DOHH2 (cell line): ENCODE data around the gene CCDC85A.

ENCODE experiments used
- H3F3A ChIP-seq: fragments of 200-600 bp; sonication (generic), shearing (Covaris generic); 2 replicates; pipeline ENCODE4 v1.6.0; 2016; ENCODE audit warnings: antibody characterized with exemption, mild to moderate bottlenecking; ENCODE audit not compliant: control insufficient read depth, insufficient read depth
- H3K27ac ChIP-seq: fragments of 200-600 bp; sonication (generic); 2 replicates; pipeline ENCODE4 v1.5.1; 2014; ENCODE audit warnings: low read depth, mild to moderate bottlenecking, low read length, moderate library complexity
- H3K27me3 ChIP-seq: fragments of 200-600 bp; sonication (generic); 2 replicates; pipeline ENCODE4 v1.6.1; 2014; ENCODE audit warnings: mild to moderate bottlenecking, low read length, mixed read lengths; ENCODE audit not compliant: control insufficient read depth
- H3K36me3 ChIP-seq: fragments of 200-600 bp; sonication (generic); 2 replicates; pipeline ENCODE4 v1.6.1; 2014; ENCODE audit warnings: mild to moderate bottlenecking, low read length, moderate library complexity, mixed read lengths; ENCODE audit not compliant: control insufficient read depth
- H3K4me1 ChIP-seq: fragments of 200-600 bp; sonication (generic); 2 replicates; pipeline ENCODE4 v1.6.1; 2014; ENCODE audit warnings: mild to moderate bottlenecking, low read length, mixed read lengths; ENCODE audit not compliant: control insufficient read depth
- H3K4me2 ChIP-seq: fragments of 200-600 bp; sonication (generic); 2 replicates; pipeline ENCODE4 v1.6.0; 2014; ENCODE audit warnings: mild to moderate bottlenecking, low read length, moderate library complexity
- H3K4me3 ChIP-seq: fragments of 200-600 bp; sonication (generic); 2 replicates; pipeline ENCODE4 v1.5.1; 2014; ENCODE audit warnings: mild to moderate bottlenecking, low read length, mixed read lengths
- H3K79me2 ChIP-seq: fragments of 200-600 bp; sonication (generic); 2 replicates; pipeline ENCODE4 v1.6.1; 2014; ENCODE audit warnings: mild to moderate bottlenecking, low read length, mixed read lengths; ENCODE audit not compliant: control insufficient read depth
- H3K9me2 ChIP-seq: fragments of 200-600 bp; sonication (generic); replicated peaks from 2 replicates; pipeline ENCODE4 v1.6.1; 2014; ENCODE audit warnings: mild to moderate bottlenecking, low read length, mixed read lengths; ENCODE audit not compliant: control insufficient read depth
- H3K9me3 ChIP-seq: fragments of 200-600 bp; sonication (generic); 2 replicates; pipeline ENCODE4 v1.6.1; 2014; ENCODE audit warnings: antibody characterized with exemption, low read length, mixed read lengths; ENCODE audit not compliant: control insufficient read depth, insufficient read depth
- H4K20me1 ChIP-seq: fragments of 200-600 bp; sonication (generic); 2 replicates; pipeline ENCODE4 v1.6.0; 2014; ENCODE audit warnings: low read depth, mild to moderate bottlenecking, antibody characterized with exemption, low read length, moderate library complexity; ENCODE audit not compliant: control insufficient read depth, insufficient read depth
- CTCF ChIP-seq: fragments of 200-600 bp; sonication (generic); IDR thresholded peaks from one replicate; pipeline ENCODE4 v1.5.1; 2014; ENCODE audit warnings: antibody characterized with exemption, mild to moderate bottlenecking, low read depth, low read length; ENCODE audit not compliant: poor library complexity, severe bottlenecking
- EZH2phosphoT487 ChIP-seq: fragments of 200-600 bp; sonication (generic); IDR thresholded peaks from 2 replicates; pipeline ENCODE4 v1.6.1; 2017; ENCODE audit warnings: borderline replicate concordance, mild to moderate bottlenecking, antibody characterized with exemption, low read length, moderate library complexity, mixed read lengths

CCDC85A gene

GRCh38 chr2:56185582-56186046 is 1.8 kb downstream of the CCDC85A start:
- Histone ChIP-seq H3K27me3 (no peaks in the 10 kb centered on the region), H3K79me2 (peaks cover 12% of the 10 kb centered on the region), H3K9me3 (no peaks in the 10 kb centered on the region), H3K4me2 (peak overlapping the region; percentile 63), H3K4me1 (peaks cover 51% of the 10 kb centered on the region), H3K36me3 (no peaks in the 10 kb centered on the region), H3K27ac (no peak overlapping the region), H3K9me2 (no peaks in the 10 kb centered on the region), H3K4me3 (peak overlapping the region; percentile 73), H4K20me1 (no peaks in the 10 kb centered on the region), H3F3A (no peaks in the 10 kb centered on the region)
- TF ChIP-seq EZH2phosphoT487: no peak

DNA sequence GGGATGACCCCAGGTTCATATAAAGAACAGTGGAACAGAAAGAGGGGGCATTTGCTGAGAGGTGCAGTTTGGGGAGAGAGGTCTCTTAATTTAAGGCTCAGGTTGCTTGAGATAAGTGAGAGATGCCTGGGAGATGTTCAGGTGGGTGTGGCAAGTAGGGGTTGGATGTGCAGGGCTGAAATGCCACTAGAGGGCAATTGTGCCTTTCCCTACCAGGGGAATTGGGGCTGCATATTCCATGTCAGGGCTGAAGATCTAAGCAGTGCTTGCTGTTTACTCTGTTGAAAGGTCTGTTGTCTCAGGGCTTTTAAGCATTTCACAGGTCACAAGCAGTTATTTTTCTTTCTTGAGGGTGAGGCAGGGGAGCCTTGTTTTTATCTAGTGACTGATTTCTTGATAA is 7.8 kb downstream of the CCDC85A start:
- TF ChIP-seq CTCF (peak; percentile 39), EZH2phosphoT487 (no peak)
- no peak overlapping the region for H3K4me2 ChIP-seq
- peaks cover 3% of the 10 kb centered on the region; the same call in 1 of the 2 replicates for H3K79me2 ChIP-seq

DNA sequence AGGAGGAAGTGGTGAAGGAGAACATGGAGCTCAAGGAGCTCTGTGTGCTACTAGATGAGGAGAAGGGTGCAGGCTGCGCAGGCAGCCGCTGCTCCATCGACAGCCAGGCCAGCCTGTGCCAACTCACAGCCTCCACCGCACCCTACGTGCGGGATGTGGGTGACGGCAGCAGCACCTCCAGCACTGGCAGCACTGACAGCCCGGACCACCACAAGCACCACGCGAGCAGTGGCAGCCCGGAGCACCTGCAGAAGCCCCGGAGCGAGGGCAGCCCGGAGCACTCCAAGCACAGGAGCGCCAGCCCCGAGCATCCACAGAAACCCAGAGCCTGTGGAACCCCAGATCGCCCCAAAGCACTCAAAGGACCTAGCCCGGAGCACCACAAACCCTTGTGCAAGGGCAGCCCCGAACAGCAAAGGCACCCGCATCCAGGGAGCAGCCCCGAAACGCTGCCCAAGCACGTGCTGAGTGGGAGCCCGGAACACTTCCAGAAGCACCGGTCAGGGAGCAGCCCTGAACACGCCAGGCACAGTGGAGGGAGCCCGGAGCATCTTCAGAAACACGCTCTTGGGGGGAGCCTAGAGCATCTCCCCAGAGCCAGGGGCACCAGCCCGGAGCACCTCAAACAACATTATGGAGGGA is 9.0 kb downstream of the CCDC85A start:
- Histone ChIP-seq H3F3A (no peaks in the 10 kb centered on the region), H3K4me1 (peaks cover 20% of the 10 kb centered on the region), H3K27me3 (no peaks in the 10 kb centered on the region), H3K27ac (no peak overlapping the region), H4K20me1 (no peaks in the 10 kb centered on the region), H3K9me2 (no peaks in the 10 kb centered on the region), H3K4me2 (no peak overlapping the region), H3K79me2 (peaks cover 3% of the 10 kb centered on the region; the same call in 1 of the 2 replicates), H3K9me3 (no peaks in the 10 kb centered on the region), H3K4me3 (no peak overlapping the region), H3K36me3 (no peaks in the 10 kb centered on the region)
- no peak for TF ChIP-seq CTCF
- no peak for TF ChIP-seq EZH2phosphoT487

More for the DNA sequence above, 7.8 kb downstream of the CCDC85A start:
- no peaks in the 10 kb centered on the region for H3K27me3 ChIP-seq
- H3K27ac ChIP-seq: no peak overlapping the region
- no peaks in the 10 kb centered on the region for H3F3A ChIP-seq
- no peaks in the 10 kb centered on the region for H3K9me2 ChIP-seq
- H3K36me3 ChIP-seq: no peaks in the 10 kb centered on the region
- no peak overlapping the region for H3K4me3 ChIP-seq
- H3K9me3 ChIP-seq: no peaks in the 10 kb centered on the region
- no peaks in the 10 kb centered on the region for H4K20me1 ChIP-seq
- peaks cover 29% of the 10 kb centered on the region for H3K4me1 ChIP-seq

DNA sequence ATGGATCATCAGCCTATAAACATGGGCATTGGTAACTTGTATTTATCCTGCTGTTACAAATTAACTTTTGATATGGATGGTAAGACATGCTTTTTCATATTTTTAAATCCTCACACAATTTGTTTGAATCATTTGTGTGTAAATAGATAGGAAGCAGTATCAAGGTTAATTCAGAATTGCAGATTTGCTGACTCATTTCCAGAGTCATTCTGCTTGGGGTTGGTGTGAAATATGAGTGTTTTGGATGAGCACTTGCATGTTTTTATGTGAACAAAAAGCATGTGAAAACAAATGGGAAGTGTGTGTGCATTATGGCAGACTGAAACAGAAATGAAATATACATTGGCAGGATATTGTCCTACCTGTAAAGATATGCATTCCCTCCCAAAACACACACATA is 11.8 kb downstream of the CCDC85A start:
- Histone ChIP-seq H3K4me2 (no peak overlapping the region), H3F3A (no peaks in the 10 kb centered on the region), H3K36me3 (no peaks in the 10 kb centered on the region), H3K27me3 (no peaks in the 10 kb centered on the region), H4K20me1 (no peaks in the 10 kb centered on the region), H3K9me3 (no peaks in the 10 kb centered on the region), H3K27ac (no peak overlapping the region), H3K79me2 (no peaks in the 10 kb centered on the region), H3K4me3 (no peak overlapping the region), H3K4me1 (no peaks in the 10 kb centered on the region), H3K9me2 (no peaks in the 10 kb centered on the region)
- no peak for TF ChIP-seq CTCF
- no peak for TF ChIP-seq EZH2phosphoT487
